GM12874 (cell line): ENCODE data around the gene YARS1.

Experiments used
- CTCF ChIP-seq: IDR thresholded peaks from 2 replicates; pipeline ENCODE4 v1.5.1; 2011; ENCODE audit warnings: low read depth, mild to moderate bottlenecking, control low read depth, low read length, moderate library complexity; ENCODE audit not compliant: insufficient read depth

YARS1 gene

GRCh38 chr1:32770221-32770731, 46.9 kb downstream of the YARS1 start:
- no peak for TF ChIP-seq CTCF

GRCh38 chr1:32769524-32770220, 47.5 kb downstream of the YARS1 start:
- TF ChIP-seq CTCF = no peak

- TF ChIP-seq CTCF = no peak
Measured at GRCh38 chr1:32768110-32768850, 48.9 kb downstream of the YARS1 start.

GRCh38 chr1:32767641-32768040, 49.5 kb downstream of the YARS1 start:
- no peak for TF ChIP-seq CTCF

- no peak for TF ChIP-seq CTCF
Measured at GRCh38 chr1:32767156-32767555, 50.0 kb downstream of the YARS1 start.

- TF ChIP-seq CTCF = no peak
Measured at GRCh38 chr1:32766328-32766972, 50.7 kb downstream of the YARS1 start.

- TF ChIP-seq CTCF = no peak
Measured at GRCh38 chr1:32765570-32766327, 51.4 kb downstream of the YARS1 start.
